Cerebellar nuclear complex (tissue), 1 donor: ENCODE measurements around the gene CAPN14.
A peak's percentile ranks its signal among the peaks of the same experiment; 100 is the strongest.

Experiments
- DNase-seq, 2 experiments: peaks; one replicate each; lab custom pipeline; 2025; lab: John Stamatoyannopoulos, UW

Gene CAPN14

DNA sequence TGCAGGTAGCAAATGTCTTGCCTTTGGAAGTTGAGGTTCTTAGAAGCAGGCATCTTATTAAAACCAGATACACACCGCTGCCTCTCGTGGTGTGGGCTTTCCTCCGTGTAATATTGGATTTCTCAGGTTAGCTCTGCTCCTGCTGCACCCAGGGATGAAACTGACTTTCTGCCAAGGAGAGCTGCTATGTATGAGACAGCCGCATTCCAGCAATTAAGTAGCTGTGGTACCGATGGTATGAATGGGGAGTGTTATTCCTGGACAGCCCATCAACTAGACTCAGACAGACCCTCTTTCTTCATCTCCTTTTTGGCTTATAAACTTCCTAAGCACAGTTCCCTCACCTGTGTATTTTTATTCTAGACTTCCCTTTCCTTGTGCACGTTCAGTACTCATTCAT, 9.8 kb upstream of the CAPN14 start:
- DNase-seq: no peak

DNA sequence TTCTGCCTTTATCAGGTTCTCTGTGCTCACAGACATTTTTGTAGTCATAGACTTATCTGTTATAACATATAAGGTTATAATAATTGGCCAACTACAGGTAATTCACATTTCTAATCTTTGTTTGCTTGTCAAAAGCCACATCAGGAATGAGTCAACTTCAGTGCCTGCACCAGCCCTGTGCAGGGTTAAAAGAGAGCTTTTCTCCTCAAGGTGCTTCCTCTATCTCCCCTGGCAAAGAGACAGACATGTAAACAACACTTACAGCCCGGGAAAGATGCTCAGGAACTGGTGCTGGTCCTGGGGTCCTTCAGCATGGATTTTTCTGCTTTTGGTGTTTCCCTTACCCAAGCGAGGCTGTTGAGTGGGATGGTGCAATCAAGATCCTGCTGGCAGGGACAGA, 9.0 kb upstream of the CAPN14 start:
- DNase-seq: no peak

DNA sequence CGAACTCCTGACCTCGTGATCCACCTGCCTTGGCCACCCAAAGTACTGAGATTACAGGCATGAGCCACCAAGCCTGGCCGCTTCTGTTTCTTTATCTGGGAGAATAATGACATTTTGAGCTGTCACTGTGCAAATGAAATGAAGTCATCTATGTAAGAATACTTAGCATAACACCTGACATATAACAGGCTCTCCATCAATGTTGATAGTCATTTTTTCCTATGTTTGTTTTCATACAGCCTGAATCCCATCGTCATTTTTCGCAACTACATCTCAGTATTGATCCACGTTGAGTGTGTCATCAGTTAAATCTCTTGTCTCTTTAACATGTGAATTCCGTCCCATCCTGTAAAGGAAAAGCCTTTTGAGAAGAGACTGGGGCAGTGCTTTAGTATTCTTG, 6.4 kb upstream of the CAPN14 start:
- DNase-seq: no peak

DNA sequence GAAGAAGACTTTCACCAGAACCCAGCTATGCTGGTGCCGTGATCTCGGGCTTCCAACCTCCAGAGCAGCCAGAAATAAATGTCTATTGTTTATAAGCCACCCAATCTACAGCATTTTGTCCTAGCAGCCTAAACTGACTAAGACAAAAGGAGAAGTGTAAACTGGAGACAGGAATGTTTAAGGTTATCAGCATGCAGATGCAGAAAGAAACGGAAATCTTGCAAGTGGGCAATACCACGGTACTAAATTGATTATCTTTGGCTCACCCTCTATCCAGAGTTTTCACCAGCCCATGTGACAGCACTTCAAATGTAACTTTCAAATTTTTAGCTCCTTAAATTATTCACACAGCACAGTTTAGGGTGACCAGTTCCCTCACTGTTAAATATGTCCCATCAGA, 5.7 kb upstream of the CAPN14 start:
- no peak for DNase-seq

- no peak for DNase-seq
These were observed 4.8 kb upstream of the CAPN14 start for GRCh38 chr2:31222071-31222470.

- DNase-seq: no peak
These were observed 4.2 kb upstream of the CAPN14 start for GRCh38 chr2:31221544-31221943.

DNA sequence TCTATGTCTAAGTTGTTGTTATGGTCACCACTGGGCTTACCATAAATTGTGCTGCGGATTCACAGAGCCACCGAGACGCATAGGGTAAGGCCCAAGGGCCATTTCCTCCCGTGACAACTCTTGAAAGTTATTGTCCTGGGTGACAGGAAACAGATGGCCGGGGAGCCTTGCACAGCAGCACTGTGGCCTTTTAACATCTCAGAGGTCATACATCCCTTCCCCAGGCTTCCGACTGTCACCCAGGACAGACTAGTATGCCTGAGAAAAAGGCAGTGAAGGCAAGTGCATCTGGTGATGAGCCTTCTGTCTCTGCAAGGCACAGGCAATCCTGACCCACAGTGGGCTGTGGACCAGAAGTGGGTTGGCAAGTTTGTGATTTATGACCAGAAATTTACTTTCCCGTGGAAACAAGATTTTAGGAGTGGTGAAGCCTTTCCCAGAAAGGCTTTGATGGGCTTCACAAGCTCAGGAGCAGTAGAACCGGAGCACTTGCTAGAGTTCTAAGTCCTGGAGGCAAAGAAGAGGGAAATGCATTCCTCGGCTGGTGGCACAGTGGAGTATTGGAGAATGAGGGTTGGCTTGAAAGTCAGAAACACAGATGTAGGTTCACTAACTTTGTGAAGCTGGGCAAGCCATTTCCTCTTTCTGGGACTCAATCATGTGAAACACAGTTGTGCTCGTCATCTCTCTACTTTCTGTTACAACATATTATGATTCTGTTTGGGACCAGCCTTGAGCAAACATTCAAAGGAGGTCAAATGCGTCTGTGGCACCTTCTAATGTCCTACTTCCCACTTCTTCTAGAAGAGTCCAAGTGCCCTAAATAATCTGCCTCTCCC, 2.0 kb upstream of the CAPN14 start:
- no peak for DNase-seq

DNA sequence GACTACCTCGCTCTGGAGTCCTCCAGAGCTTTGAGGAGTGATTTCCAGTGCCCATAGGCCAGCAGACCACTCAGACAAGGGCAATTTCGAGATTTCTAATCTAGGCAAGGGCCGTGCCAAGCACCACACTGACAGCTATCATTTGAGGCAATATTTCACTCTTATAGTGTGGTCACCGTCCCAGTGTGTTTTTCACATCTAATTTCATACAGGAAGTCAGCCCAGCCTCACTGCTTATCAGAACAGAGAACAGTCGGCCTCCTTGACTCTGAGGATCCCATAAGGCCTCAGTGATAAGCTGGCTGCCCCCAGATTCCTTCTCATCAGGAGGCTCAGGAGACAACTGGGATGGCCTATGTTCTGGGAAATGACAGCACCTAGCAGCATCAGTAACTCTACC, 581 bp downstream of the CAPN14 start:
- DNase-seq: no peak

- no peak for DNase-seq
These were observed 2.8 kb downstream of the CAPN14 start for GRCh38 chr2:31214444-31214915.

DNA sequence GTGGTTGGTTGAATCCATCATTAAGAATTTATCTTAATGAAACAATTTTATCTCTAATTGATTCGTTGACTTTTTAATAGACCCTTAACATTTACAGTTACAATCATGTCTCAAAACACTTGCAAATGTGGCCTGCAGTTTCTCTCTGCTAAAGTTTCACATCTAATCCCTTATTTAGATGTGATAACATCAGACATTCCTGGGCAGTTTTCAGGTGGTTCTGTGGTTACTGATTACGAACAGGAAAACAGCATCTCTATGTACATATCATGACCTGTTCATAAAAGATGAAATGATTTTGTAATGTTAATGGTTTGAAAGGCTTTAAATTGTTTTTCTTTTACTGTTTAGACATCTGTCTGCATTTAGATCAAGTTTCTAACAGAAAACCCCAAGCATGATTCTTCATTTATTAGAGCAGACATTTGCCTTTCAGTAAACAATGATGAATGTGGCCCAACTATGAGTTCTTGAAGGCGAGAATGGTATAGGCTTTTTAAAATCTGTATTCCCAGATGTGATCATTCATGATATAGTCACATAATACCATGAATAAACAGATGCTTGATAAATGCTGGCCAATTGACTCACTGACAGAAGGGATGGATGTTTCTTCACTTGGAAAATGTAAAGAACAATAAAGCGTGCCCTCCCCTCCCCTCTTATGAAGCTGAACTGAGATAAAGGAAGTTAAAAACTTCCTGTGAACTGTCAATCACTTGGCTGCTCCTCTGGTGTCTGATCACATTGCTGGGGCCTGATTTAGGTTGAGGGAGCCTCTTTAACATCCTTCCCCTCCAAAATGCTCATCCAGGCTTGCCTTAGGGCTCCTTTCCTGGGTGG, 3.5 kb downstream of the CAPN14 start:
- DNase-seq: no peak

DNA sequence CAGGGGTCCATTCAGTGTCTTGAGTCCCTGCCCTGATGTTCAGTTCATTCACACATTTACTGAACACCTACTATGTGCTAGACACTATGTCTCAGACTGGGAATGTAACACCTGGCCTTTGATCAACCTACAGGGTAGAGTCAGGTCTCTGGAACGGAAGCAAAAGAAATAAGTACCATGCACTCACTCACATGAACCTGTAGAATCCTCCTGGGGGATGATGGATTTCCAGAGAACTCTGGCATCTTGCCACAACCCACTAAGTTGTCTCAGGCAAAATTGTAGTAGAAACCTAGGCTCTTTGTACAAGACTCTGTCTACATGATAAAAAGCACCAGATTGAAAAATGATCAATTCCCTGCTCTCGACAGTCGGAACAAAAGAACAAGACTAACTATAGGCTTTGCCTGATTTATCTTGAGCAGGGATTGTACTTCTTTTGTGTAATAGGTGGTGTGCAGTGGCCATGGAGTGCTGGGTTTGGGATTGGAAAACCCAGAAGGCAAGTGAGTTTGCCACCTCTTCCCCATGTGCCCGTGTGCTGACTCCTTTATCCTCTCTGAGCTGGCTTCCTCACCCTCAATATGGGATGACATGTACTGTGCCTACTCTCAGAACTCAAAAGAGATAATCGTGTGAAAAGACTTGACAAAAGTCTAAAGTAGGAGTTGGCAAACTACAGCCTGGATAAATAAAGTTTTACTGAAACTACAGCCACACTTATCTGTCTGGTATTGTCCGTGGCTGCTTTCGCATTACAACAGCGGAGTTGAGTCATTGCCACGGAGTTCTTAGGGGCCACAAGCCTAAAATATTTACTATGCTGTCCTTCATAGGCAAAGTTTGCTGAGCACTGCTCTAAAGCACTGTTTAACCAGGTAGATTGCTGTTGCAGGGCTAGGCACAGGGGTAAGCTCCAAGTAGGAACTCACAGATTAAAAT, 4.4 kb downstream of the CAPN14 start:
- no peak for DNase-seq

DNA sequence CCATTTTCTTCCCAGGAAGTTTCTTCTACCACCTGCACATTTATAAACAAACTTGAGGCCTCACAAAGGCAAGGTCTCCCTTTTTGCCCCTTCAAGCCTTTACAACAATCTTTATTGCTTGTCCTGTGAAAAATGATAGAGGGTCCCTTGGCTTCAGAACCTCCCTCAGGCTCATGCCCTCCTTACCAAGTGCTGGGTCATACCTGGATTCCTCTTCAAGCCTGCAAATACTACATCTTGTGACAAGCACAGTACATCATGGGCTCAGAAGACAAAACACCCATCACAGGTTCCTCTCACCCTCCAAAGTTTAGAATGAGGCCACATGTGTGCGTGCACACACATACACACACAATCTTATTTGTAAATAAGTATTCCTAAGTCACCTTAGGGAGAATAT, 9.1 kb downstream of the CAPN14 start:
- no peak for DNase-seq

GRCh38 chr2:31207790-31208189, 9.5 kb downstream of the CAPN14 start:
- no peak for DNase-seq

GRCh38 chr2:31205613-31206012, 11.7 kb downstream of the CAPN14 start:
- no peak for DNase-seq

DNA sequence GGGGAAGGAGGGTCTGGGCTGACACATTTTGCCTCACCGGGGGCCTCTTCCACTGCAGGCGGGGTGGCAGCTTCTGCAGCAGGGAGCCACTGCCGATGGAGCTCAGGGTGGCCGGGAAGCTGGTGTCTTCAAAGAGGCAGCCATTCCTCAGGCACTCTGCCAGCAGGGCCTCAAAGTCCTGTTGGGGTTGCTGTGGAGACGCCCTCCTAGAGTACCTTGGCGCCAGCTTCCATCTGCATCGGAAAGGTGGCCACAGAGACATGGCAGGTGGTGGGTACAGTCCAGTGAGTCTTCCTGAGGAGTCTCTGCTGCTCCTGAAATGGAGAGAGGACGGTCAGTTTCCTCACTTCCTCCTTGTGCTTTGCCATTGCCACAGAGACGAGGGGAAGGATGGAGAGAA, 12.1 kb downstream of the CAPN14 start:
- peak in 1 of 2 experiments; percentile 22 for DNase-seq

- DNase-seq: no peak
These were observed 12.5 kb downstream of the CAPN14 start for GRCh38 chr2:31204783-31205182.

- DNase-seq: peak in 1 of 2 experiments; percentile 44
These were observed 13.4 kb downstream of the CAPN14 start for GRCh38 chr2:31203916-31204315.

DNA sequence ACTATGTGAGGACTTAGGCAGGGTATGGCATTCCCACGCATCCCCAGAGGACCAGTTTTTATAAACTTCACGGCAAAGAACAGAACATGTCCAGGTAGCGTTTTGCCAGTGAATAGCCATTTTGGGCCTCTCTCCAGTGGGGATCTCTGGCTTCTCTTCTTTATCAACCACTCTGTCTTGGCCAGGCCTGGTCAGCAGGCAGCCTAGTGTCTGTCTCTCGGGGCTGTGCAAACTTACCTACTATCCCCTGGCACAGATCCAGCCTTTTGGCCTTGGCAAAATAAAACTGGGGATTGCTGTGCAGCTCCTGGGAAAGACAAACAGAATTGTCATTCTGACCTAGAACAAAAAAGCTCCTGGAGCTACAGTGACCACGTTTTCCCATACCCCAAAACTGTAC, 14.5 kb downstream of the CAPN14 start:
- DNase-seq: no peak

DNA sequence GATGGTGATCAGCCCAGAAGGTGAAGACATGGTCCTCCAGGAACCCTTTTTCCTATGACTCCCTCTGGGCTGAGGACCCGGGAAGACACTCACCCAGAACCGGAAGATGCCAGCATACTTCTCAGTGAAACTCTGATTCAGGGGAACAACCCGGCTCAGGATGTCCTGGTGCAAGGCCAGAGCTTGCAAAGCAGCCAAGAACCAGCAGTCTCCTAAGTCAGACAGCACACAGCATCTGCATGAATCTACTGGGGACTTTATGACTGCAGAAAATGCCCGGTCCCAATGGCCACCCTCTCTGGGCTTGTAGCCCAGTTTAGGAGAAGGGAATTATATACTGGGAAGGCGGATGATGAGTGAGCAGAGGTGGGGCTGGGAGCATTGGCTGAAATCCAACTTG, 15.3 kb downstream of the CAPN14 start:
- no peak for DNase-seq

- DNase-seq: no peak
These were observed 16.3 kb downstream of the CAPN14 start for GRCh38 chr2:31200972-31201371.

GRCh38 chr2:31199206-31199605, 18.1 kb downstream of the CAPN14 start:
- no peak for DNase-seq

GRCh38 chr2:31197669-31198068, 19.6 kb downstream of the CAPN14 start:
- DNase-seq: no peak
